Activated CD4-positive, alpha-beta T cell treated with anti-CD3 and anti-CD28 coated beads for 4 hours (primary cell): Measurements from ENCODE around the gene ANKRD10.
"Not testable (repeated sequence)": the region's sequence is repeated elsewhere in the genome, so short reads cannot be mapped to it uniquely, and the experiment has no call there.

Experiments used
- DNase-seq, 2 donors: peaks; one replicate each; pipeline ENCODE4 v3.0.0-alpha.2; 2020

ANKRD10 gene

DNA sequence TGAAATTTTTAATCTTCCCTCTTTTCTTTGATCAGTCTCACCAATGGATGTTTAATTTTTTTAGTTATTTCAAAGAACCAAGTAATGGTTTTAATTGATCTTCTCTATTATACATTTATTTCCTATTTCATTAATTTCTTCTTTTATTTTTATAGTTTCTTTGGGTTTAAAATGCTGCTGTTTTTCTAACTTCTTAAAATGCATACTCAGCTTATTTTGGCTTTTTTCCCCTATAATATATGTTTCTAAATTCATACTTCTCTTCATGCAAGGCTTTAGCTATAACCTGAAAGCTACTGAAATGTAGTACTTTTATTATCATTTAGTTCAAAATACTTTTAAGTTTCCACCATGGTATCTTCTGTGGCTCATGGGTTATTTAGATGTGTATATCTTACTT is 53.9 kb downstream of the ANKRD10 start:
- no peak for DNase-seq

- no peak for DNase-seq
Observed at GRCh38 chr13:110856942-110857835, 57.7 kb downstream of the ANKRD10 start.

DNA sequence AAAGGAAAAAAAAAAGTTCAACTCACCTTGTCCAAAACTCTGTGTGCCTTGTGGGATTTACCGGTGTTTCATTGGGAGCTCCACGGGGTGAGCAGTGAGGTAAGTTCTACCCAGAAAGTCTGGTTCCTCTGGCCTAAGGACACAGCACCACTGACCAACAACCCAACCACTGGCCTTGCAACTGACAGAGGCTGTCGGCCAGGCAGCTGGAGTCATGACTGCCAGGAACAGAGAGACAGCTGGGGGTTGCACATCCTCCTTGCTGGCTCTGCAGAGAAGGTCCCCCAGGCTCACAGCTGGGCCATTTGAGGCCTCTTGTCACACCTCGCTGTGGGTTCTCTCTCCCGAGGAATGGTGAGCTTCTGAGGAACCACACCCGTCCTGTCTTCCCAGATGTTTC is 59.5 kb downstream of the ANKRD10 start:
- DNase-seq, result no peak

DNA sequence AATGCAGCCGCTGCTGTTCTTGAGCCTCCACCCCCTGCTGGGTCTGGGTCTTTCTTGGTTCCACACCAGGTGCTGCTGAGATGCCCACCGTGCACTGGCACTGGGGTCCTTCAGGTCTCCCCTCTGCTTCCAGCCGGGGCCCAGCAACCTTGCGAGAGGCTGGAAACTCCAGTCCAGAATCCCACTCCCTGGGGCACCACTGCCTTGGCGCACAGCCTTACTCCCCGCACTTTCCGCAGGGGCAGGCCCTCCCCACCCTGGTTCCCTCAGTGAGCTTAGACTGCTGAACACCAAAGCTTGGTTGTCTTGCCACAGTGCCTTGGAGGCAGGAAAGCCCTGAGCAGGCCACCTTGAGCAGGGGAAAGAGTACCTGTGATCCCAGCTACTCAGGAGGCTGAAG is 60.0 kb downstream of the ANKRD10 start:
- no peak for DNase-seq

GRCh38 chr13:110853235-110853721 is 61.6 kb downstream of the ANKRD10 start:
- DNase-seq, result no peak

- no peak for DNase-seq
Observed at GRCh38 chr13:110850840-110851239, 64.0 kb downstream of the ANKRD10 start.

- no peak for DNase-seq
Observed at GRCh38 chr13:110850006-110850405, 64.9 kb downstream of the ANKRD10 start.

GRCh38 chr13:110845520-110845919 is 69.3 kb downstream of the ANKRD10 start:
- DNase-seq, result no peak

GRCh38 chr13:110841846-110842245 is 73.0 kb downstream of the ANKRD10 start:
- no peak for DNase-seq

- no peak for DNase-seq
Observed at GRCh38 chr13:110841406-110841805, 73.5 kb downstream of the ANKRD10 start.

DNA sequence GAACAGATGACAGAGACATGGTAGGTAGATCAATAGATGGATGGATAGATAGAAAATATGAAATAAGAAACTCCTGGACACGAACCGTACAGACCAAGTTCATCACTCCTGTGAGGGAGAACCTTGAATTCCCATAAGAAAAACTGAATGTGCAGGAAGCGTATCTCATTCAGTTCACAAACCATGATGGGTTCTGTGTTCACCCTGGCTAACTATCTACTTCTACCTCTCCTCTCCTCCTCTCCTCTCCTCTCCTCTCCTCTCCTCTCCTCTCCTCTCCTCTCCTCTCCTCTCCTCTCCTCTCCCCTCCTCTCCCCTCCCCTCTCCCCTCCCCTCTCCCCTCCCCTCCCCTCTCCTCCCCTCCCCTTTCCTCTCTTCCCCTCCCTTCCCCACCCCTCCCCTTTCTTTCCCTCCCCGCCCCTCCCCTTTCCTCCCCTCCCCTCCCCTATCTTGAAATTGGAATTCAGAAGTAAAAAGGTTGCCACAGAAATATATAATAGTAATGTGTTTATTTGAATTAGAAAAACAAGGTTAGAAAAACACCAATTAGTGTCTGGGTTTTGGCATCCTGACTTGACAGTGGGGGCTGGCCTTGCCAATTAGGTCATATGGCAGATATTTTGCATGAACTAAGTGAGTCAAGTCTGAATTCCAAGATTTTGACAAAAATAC is 75.9 kb downstream of the ANKRD10 start:
- DNase-seq, result no peak

- no peak for DNase-seq
Observed at GRCh38 chr13:110838116-110838515, 76.8 kb downstream of the ANKRD10 start.

- DNase-seq, result not testable (repeated sequence)
Observed at GRCh38 chr13:110837397-110838061, 77.3 kb downstream of the ANKRD10 start.

- no peak for DNase-seq
Observed at GRCh38 chr13:110836605-110836903, 78.3 kb downstream of the ANKRD10 start.

DNA sequence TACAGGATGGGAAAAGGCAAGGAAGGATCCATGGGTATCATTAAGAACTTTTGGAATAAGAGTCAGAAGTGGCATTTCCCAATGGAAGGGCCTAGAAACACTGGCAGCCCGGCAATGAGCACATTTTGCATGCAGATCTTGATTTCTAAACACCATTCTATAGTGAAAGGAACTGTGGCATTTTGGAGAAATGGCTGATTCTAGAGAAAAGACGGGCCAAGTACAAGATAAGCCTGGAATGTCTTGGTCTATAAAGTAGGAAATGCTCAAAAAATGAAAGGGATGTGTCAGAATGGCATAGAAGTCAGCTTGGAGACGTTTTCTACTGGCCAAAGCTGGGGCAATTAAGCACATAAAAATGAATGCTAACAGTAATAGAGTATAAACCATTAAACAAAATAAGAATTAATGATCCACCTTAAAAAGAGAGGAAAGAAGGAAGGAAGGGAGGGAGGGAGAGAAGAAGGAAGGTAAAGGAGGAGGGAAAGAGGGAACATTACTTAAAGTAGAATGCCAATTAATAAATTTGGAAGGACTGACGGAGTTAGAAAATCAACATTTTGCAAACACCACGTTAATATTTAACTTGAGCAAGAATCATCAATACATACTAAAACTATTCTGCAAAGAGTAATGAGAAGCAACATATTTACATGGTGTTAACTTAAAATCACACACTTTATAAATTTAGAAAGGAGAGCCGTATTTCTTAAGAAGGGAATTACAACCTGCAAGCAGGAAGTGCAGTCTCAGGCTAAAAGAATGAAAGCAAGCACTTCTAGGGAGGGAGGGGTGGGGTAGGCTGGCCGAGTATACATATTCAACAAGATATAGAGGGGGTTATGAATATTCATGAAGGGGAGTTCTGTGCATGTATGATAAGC is 78.9 kb downstream of the ANKRD10 start:
- no peak for DNase-seq

DNA sequence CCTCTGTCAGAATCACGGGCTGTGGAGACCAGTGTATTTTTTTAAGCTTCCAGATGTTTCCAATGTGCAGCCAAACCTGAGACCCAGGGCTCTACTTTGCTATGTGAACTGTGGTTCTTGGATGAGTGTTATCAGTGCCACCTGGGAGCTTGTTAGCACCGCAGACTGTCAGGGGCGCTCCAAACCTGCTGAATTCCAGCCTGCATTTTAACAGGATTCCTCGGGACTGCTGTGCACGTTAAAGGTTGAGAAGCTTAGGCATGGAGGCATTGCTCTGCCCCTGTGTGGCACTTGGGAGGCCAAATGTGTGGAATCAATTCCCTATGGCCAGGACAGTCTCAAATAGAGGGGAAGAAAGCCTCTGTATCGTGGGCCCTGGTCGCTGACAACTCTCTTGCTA is 80.3 kb downstream of the ANKRD10 start:
- no peak for DNase-seq

DNA sequence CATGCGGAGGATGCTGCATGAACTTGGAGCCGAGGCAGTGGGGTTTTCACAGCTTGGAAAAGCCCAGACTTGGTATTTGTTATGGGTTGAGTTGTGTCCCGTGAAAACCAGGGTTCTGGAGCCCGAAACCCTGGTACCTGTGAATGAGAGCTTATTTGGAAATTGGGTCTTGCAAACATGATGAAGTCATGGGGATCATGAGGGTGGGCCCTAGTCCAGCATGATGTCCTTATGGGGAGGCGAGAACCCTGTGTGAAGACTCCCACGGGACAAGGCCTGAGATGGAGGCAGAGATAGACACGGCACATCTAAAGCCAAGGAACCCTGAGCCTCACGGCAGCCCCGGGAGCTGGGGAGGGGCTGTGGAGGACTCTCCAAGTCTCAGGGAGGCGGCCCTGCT is 82.3 kb downstream of the ANKRD10 start:
- DNase-seq, result no peak

DNA sequence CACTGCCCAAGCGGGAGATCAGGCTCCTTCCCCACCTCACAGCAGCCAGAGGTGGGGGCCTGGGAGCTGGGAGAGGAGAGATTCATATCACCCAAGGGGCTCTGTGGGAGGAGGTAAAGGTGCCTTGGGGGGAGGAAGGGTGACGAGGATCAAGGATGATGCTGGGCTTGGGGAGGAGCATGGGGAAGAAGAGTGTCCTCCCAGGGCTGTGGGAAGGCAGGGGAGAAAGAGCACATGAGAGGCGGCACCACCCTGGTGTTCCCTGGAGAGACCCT is 82.7 kb downstream of the ANKRD10 start:
- DNase-seq, result no peak

DNA sequence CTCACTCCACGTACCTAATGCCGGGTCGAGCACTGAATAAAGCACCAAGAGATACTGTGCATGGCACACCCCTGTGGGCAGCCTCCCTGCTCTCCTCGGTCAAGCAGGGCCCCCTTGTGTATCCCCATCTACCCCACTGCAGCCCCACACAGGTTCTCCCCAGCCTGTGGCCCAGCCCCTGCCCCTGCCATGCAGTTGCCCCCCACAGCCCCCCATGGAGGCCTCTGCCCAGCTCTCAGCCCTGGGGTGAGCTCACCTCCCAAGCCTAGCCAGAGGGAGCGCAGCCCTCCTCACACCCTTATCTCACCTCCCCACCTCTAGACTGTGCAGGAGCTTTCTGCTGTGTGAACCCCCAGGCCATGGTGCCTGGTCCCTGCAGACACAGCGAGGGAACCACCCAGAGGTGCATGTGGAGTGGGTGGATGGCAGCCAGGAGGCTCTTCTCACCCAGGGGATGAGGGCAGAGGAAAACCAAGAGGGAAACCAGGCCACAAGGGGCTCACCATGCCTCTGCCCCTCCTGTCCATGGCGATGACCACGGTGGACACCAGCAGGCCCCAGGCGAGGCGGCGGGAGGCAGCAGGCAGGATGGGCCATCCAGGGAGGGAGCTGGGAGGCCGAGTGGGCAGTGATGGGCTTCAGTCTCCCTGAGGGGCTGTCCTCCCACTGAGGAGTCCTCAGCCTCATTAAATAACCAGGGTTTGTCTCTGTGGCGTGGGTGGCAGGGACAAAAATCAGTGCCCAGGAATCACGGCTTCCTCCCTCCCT is 83.2 kb downstream of the ANKRD10 start:
- no peak for DNase-seq

DNA sequence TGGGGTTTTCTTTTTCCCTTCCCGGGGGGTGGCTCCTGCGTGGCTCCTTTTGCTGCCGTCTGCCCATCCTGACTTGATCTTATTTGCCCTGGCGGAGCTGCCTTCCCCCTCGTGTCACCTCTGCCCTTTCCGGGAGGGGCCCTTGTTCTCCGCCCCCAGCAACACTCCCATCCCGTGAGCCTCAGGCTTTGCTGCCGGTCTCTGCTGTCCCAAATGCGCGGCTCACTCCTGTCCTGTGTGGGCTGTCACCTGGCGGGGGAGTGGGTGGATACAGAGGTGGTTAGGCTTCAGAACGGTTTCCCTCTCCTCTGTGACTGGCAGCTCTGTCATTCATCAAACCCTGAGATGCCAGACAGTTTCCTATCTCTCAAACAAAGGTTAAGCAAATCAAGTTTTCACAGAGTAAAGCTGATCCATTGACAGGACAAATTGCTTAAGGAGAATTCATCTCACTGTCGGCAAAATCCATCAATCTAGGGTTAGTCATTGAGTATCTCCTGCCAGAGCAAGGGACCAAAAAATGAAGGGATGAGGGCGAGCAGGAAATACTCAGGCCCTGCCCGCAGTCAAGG is 84.0 kb downstream of the ANKRD10 start:
- no peak for DNase-seq

- DNase-seq, result no peak
Observed at GRCh38 chr13:110830331-110830730, 84.5 kb downstream of the ANKRD10 start.

DNA sequence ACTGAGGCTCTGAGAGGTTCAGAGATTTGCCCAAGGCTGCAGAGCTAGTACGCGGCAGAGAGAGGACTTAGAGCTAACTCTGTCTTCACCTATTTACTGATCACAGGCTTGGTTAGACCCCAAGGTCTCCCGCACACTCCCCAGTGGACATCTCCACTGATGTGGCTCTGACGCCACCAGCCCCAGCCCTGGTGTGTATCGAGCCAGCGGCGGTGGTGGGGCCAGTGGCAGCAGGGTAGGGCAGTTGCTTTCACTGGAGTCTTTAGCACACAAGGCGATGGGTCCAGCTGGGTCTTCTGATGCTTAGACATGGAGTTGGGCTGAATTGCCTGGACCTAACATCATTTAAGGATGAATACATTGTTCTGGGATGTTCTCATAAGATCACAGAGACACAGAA is 85.4 kb downstream of the ANKRD10 start:
- no peak for DNase-seq
